Loucy (cell line): ENCODE data around the gene CUX1.

ENCODE experiments used
- H2AFZ ChIP-seq: fragments of 200-600 bp; sonication (generic); 2 replicates; pipeline ENCODE4 v1.6.0; 2016; ENCODE audit warnings: antibody characterized with exemption, mild to moderate bottlenecking, low read length, moderate library complexity
- H3F3A ChIP-seq: fragments of 200-600 bp; 2 replicates; pipeline ENCODE4 v1.6.0; 2016; ENCODE audit warnings: antibody characterized with exemption, low read depth, mild to moderate bottlenecking
- H3K27me3 ChIP-seq: fragments of 200-600 bp; sonication (generic); 2 replicates; pipeline ENCODE4 v1.6.1; 2014; ENCODE audit warnings: low read length, mild to moderate bottlenecking; ENCODE audit not compliant: insufficient read depth, poor library complexity, severe bottlenecking
- H3K36me3 ChIP-seq: fragments of 200-600 bp; sonication (generic); 2 replicates; pipeline ENCODE4 v1.6.1; 2016; ENCODE audit warnings: low read length; ENCODE audit not compliant: insufficient read depth
- H3K4me1 ChIP-seq: fragments of 200-600 bp; sonication (generic); 2 replicates; pipeline ENCODE4 v1.5.1; 2014; ENCODE audit warnings: low read length, mild to moderate bottlenecking; ENCODE audit not compliant: insufficient read depth, poor library complexity, severe bottlenecking
- H3K4me2 ChIP-seq: fragments of 200-600 bp; sonication (generic); 2 replicates; pipeline ENCODE4 v1.6.0; 2014; ENCODE audit warnings: antibody characterized with exemption, low read length, low read depth, mild to moderate bottlenecking; ENCODE audit not compliant: poor library complexity, severe bottlenecking
- H3K4me3 ChIP-seq: fragments of 200-600 bp; sonication (generic); 2 replicates; pipeline ENCODE4 v1.5.1; 2014; ENCODE audit warnings: low read length, mild to moderate bottlenecking, mixed read lengths; ENCODE audit not compliant: poor library complexity, severe bottlenecking
- H3K79me2 ChIP-seq: fragments of 200-600 bp; sonication (generic); 2 replicates; pipeline ENCODE4 v1.6.1; 2014; ENCODE audit warnings: low read length; ENCODE audit not compliant: insufficient read depth
- H3K9ac ChIP-seq: fragments of 200-600 bp; sonication (generic); 2 replicates; pipeline ENCODE4 v1.6.0; 2014; ENCODE audit warnings: mild to moderate bottlenecking, low read depth, low read length, moderate library complexity; ENCODE audit not compliant: poor library complexity, severe bottlenecking
- H3K9me2 ChIP-seq: fragments of 200-600 bp; sonication (generic); replicated peaks from 2 replicates; pipeline ENCODE4 v1.6.1; 2016; ENCODE audit warnings: low read depth, low read length, mixed read lengths
- H3K9me3 ChIP-seq: fragments of 200-600 bp; sonication (generic); 2 replicates; pipeline ENCODE4 v1.6.1; 2014; ENCODE audit warnings: mild to moderate bottlenecking, antibody characterized with exemption, low read length, low read depth; ENCODE audit not compliant: insufficient read depth
- H4K20me1 ChIP-seq: fragments of 200-600 bp; sonication (generic); 2 replicates; pipeline ENCODE4 v1.6.0; 2014; ENCODE audit warnings: antibody characterized with exemption, low read length, mild to moderate bottlenecking; ENCODE audit not compliant: insufficient read depth, poor library complexity, severe bottlenecking
- EZH2phosphoT487 ChIP-seq: fragments of 200-600 bp; IDR thresholded peaks from 2 replicates; pipeline ENCODE4 v1.6.1; 2018; ENCODE audit warnings: antibody characterized with exemption, mild to moderate bottlenecking, moderate library complexity, borderline replicate concordance
- TF ChIP-seq, protein P1 (sequence below): fragments of 200-600 bp; sonication (generic); conservative IDR thresholded peaks from 2 replicates; pipeline ENCODE4 v1.5.1; 2014; ENCODE audit warnings: mild to moderate bottlenecking, antibody characterized with exemption, low read length

The CUX1 gene

DNA sequence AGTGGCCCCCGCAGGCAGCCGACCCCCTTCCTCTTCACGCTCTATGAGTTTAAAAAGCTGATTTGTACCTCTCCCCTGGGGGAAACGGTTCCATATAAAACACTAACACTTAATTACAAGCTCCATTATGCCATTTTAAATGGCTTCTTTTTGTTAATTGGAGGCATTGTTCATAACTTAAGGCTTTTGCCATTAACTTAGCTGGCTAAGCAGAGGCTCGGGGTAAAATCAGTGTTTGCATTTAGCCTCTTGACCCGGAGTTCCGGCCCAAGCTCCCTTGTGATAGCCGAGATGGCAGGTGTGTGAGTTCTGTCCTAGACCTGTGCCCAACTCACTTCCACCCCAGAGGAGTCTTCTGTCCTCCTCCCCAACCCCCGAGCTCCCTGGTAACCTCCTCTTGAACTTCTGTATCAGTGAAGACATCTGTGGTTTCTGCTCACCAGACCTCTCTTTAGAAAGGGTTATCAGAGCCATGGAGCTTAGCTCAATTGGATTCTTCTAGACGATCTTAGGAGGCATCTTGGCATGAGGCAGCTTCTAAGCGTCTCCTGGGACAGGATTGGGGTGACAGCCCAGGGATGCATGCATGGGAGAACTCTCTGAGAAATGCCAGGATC lies 435.0 kb downstream of the CUX1 start:
- H3K27me3 ChIP-seq, result no peaks in the 10 kb centered on the region
- no peaks in the 10 kb centered on the region for H4K20me1 ChIP-seq
- H3F3A ChIP-seq, result no peaks in the 10 kb centered on the region
- no peak overlapping the region for H2AFZ ChIP-seq
- no peak overlapping the region for H3K4me3 ChIP-seq
- TF ChIP-seq EZH2phosphoT487, result no peak
- TF ChIP-seq, protein P1, sequence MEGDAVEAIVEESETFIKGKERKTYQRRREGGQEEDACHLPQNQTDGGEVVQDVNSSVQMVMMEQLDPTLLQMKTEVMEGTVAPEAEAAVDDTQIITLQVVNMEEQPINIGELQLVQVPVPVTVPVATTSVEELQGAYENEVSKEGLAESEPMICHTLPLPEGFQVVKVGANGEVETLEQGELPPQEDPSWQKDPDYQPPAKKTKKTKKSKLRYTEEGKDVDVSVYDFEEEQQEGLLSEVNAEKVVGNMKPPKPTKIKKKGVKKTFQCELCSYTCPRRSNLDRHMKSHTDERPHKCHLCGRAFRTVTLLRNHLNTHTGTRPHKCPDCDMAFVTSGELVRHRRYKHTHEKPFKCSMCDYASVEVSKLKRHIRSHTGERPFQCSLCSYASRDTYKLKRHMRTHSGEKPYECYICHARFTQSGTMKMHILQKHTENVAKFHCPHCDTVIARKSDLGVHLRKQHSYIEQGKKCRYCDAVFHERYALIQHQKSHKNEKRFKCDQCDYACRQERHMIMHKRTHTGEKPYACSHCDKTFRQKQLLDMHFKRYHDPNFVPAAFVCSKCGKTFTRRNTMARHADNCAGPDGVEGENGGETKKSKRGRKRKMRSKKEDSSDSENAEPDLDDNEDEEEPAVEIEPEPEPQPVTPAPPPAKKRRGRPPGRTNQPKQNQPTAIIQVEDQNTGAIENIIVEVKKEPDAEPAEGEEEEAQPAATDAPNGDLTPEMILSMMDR, result no peak
- H3K36me3 ChIP-seq, result peaks cover 19% of the 10 kb centered on the region; the same call in 1 of the 2 replicates
- H3K9me2 ChIP-seq, result no peaks in the 10 kb centered on the region
- no peaks in the 10 kb centered on the region for H3K79me2 ChIP-seq
- H3K9me3 ChIP-seq, result no peaks in the 10 kb centered on the region
- H3K9ac ChIP-seq, result no peak overlapping the region
- H3K4me1 ChIP-seq, result peaks cover 9% of the 10 kb centered on the region
- H3K4me2 ChIP-seq, result no peak overlapping the region

DNA sequence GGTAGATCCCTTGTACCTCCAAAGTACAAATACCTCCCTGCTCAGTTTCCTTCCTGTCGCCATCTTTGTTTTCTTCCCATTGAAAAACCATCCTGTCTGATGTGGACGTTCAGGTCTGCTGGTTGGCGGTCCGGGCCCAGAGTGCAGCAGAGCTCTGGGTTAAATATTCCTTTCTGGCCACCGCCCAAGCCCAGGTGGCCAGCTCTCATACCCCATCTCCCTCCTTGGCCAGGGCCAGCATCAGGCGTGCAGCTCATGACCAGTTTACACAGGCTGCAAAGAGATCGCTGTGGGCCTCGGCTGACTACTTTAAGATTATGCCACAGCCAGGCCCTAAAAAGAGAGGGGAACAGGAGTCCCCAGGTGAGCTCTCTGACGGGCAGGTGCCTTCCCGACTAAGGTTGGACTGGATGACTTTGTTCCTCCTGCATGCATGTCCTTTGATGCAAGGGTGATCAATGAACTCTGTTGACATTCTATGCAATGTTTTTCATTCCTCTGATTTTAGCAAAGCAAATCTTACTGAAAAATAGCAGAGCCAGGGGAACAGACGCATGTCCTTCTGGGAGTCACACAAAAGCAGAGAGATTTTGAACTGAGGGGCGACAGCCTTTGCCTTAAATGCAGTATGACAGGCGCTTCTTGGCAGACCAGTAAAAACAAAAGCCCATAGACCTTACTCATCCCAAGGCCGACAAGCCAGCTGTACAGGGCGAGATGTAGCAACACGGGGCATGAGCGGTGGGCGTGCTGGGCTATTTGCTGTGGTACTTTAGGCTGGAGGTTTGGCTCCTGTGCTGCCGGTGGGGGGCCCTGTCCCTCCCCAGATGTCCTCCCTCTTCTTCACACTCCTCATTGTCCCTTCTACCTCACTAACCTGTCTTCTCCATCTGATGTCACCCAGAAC lies 435.9 kb downstream of the CUX1 start:
- Histone ChIP-seq H3K9me3 (no peaks in the 10 kb centered on the region), H3K9me2 (no peaks in the 10 kb centered on the region), H3K4me3 (no peak overlapping the region), H3K79me2 (no peaks in the 10 kb centered on the region), H3F3A (no peaks in the 10 kb centered on the region), H3K27me3 (no peaks in the 10 kb centered on the region), H2AFZ (no peak overlapping the region), H3K36me3 (peaks cover 18% of the 10 kb centered on the region; the same call in 1 of the 2 replicates), H4K20me1 (no peaks in the 10 kb centered on the region), H3K4me2 (no peak overlapping the region), H3K9ac (no peak overlapping the region), H3K4me1 (peaks cover 9% of the 10 kb centered on the region)
- TF ChIP-seq, protein P1, result no peak
- TF ChIP-seq EZH2phosphoT487, result no peak

DNA sequence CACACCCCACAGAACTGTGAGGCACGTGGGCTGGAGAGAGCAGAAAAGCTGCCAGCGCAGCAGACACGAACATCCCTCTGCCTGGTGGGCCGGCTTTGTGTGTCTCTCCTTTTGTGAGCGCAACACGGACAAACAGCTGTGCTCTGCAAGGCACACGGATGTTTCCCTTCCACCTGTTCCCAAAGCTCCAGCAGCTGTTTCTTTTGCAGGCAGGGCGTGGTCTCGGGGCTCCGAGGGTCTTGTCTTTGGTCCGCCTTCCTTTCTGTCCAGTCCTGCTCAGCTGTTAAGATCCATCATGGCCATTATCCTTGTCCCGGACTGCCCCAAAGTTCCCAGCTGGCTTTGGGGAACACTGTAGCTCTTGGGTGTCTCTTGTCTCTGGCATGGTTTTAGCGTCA lies 436.5 kb downstream of the CUX1 start:
- H3K4me2 ChIP-seq, result no peak overlapping the region
- H3F3A ChIP-seq, result no peaks in the 10 kb centered on the region
- H3K27me3 ChIP-seq, result no peaks in the 10 kb centered on the region
- no peak overlapping the region for H3K9ac ChIP-seq
- peaks cover 16% of the 10 kb centered on the region; the same call in 1 of the 2 replicates for H3K36me3 ChIP-seq
- H3K9me3 ChIP-seq, result no peaks in the 10 kb centered on the region
- no peaks in the 10 kb centered on the region for H4K20me1 ChIP-seq
- H3K9me2 ChIP-seq, result no peaks in the 10 kb centered on the region
- no peak overlapping the region for H2AFZ ChIP-seq
- TF ChIP-seq, protein P1, result no peak
- TF ChIP-seq EZH2phosphoT487, result no peak
- H3K4me1 ChIP-seq, result peaks cover 9% of the 10 kb centered on the region
- no peaks in the 10 kb centered on the region for H3K79me2 ChIP-seq
- H3K4me3 ChIP-seq, result no peak overlapping the region
